GM10847 (cell line): ENCODE data around the gene GRIN3B.

Source experiments
- POLR2A ChIP-seq: IDR thresholded peaks from 2 replicates; pipeline ENCODE4 v1.6.1; 2011; ENCODE audit not compliant: insufficient read length; ENCODE audit errors: extremely low read depth

GRIN3B gene

DNA sequence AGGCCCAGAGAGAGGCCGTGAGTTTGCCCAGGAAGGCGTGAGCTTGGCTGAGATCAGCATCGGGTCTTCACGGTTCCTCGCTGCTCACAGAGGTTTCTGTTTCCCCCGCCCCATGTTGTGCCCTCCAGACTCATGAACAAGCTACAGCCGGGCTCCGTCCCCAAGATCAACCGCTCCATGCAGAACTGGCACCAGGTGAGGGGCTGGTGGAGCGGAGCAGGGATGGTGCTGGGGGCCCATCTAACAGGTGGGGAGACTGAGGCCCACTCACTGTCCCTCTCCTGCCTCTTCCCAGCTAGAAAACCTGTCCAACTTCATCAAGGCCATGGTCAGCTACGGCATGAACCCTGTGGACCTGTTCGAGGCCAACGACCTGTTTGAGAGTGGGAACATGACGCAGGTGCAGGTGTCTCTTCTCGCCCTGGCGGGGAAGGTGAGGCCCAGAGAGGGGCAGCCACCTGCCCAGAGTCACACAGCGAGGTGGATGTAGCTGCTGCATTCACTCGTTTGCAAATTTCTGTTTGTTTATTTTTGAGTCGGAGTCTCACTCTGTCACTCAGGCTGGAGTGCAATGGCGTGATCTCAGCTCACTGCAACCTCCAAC is 32.1 kb downstream of the GRIN3B start:
- TF ChIP-seq POLR2A: no peak

DNA sequence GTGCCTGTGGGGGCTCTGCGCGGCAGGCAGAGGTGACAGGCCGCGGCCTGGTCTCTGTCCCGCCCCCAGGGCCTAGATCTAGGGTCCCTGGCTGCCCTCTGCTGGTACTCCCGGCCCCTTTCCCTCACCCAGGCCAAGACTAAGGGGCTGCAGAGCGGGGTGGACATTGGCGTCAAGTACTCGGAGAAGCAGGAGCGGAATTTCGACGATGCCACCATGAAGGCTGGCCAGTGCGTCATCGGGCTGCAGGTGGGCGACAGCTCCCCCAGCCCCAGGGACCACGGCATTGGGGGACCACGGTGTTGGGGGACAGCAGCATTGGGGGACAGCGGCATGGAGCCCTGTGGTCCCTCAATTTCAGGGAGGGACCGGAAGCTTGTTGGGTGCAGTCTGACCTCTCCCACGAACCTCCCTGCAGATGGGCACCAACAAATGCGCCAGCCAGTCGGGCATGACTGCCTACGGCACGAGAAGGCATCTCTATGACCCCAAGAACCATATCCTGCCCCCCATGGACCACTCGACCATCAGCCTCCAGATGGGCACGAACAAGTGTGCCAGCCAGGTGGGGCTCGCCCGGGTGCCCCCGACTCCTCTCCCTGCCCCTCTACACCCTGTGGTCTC is 35.9 kb downstream of the GRIN3B start:
- no peak for TF ChIP-seq POLR2A

DNA sequence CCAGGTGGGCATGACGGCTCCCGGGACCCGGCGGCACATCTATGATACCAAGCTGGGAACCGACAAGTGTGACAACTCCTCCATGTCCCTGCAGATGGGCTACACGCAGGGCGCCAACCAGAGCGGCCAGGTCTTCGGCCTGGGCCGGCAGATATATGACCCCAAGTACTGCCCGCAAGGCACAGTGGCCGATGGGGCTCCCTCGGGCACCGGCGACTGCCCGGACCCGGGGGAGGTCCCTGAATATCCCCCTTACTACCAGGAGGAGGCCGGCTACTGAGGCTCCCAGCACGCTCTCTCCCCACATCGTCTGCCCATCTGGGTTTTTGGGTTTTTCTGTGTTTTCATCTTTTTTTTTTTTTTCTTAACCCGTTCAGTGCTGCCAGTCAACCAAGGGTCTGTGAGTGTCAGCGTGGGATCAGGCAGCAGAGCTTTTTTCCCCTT is 37.4 kb downstream of the GRIN3B start:
- no peak for TF ChIP-seq POLR2A

DNA sequence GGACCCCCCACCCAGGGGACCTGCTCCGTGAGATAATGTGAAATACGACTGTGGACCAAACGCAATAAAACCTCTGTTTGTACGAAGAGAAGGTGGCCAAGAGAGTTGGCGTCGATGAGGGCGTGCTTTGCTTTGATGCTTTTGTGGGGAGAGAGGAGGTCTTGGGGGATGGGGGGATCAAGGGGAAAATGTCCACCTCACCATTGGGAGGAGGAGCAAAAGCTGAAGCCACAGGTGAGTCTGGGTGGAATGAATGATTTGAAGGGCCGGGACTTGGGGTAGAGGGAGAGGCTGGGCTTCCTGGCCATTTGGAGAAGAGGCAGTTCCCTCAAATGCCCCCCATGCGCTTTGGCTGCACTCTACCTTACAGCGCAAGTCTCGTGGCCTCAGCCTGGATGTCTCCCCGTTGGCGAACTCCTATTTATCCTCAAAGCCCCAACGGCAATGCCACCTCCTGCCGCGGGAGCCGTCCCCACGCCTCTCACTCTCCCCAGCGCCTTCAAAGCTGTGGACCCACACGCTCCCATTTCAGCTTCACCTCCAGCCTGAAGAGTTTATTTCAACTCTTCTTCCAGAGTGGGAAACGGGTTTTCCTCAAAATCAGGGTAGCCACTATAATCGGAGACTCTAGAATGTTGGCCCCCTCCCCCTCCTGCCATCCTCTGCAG is 38.9 kb downstream of the GRIN3B start:
- TF ChIP-seq POLR2A: no peak

DNA sequence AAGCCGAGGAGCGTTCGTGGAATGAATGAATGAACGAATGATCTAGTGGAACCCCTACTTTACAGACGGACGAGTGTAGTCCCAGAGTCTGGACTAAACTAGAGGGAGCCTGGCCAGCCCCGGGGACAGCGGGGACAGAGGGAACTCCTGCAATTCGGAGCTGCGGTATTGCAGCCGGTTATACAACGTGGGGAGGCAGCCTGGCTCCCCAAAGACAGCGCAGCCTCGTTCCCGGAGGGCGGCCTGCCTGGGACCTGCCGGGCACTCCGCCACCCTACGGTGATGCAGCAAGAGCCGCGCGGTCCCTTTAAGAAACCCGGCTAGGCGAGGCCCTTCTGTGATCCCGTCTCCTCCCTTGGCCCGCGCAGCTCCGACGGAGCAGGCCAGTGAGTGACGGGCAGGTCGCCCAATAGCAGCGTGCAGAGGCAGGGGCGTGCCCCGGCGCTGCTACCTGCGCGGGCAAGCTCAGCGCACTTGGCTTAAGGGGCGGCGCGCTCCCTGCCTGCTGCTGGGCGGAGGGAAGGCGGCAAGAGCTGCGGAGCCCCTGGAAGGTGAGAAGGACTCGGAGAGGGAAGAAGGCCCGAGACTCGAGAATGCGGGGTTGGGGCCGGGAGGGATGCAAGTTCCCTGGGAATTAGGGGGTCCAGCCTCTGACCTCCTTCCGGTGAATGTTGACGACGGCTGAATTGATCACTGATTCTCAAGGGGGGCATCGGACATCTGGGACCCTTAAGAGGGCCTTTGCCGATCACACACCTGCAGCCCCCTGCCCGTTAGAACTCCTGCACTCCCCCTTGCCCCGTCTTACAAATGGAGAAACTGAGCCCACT is 39.6 kb downstream of the GRIN3B start, which contains the start of gene ABCA7:
Gene ABCA7, plus strand, starts transcription at position 462 of the 830 bp plus-strand sequence. CDS start 1,255 bp downstream, outside the sequence.
- TF ChIP-seq POLR2A: no peak

DNA sequence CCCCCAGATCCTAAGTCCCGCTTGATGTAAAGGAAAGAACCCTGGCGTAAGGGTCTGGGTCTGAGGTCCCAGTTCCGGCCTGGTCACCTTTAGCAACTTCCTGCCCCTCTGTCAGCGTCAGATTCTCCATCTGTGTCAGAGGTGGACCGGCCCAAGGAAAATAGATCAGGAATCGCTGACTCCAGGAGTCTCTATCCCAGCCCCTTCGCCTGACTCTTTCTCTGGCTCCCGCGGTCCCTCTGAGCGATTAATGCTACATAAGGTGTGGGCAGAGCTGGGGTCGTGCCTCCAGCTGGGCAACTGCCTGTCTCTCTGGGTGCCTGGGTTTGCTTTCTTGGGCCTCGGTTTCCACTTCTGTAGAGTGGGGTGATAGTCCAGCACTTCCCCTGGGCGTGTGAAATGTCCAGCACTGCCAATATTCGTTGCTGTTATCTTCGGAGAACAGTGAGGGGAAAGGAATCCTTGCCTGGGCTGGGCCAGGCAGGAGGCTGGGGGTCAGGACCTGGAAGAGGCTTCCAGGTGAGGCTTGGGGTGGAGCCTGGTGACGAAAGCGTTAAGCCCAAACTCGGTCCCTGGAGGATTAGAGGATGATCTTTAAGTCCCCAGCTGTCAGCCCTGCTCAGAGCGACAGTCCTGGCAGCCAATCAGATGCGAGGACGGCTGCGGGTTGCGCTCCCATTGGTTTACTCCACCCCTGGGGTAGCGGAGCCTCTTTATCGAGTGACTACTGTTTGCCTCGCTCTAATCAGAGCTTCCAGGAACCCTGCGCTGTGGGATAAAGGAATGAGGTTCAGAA is 40.5 kb downstream of the GRIN3B start:
- TF ChIP-seq POLR2A: no peak

DNA sequence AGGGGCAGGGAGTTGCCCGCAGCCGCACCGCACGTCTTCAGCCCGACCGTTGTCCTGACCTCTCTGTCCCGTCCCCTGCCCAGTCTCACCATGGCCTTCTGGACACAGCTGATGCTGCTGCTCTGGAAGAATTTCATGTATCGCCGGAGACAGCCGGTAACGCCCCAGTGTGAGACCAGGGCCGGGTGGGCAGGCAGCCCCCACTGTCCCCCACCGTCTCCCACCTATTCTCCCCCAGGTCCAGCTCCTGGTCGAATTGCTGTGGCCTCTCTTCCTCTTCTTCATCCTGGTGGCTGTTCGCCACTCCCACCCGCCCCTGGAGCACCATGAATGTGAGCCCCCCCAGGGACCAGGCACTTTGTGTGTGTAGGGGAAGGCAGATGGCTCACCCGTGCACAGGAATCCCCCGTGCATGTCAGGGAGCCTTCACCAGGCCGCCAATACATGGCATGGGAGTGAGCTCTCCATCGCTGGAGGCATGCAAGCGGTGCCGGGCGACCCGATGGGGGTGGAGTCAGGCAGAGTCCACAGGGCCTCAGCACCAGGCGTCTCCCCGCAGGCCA is 41.1 kb downstream of the GRIN3B start:
- TF ChIP-seq POLR2A: no peak

DNA sequence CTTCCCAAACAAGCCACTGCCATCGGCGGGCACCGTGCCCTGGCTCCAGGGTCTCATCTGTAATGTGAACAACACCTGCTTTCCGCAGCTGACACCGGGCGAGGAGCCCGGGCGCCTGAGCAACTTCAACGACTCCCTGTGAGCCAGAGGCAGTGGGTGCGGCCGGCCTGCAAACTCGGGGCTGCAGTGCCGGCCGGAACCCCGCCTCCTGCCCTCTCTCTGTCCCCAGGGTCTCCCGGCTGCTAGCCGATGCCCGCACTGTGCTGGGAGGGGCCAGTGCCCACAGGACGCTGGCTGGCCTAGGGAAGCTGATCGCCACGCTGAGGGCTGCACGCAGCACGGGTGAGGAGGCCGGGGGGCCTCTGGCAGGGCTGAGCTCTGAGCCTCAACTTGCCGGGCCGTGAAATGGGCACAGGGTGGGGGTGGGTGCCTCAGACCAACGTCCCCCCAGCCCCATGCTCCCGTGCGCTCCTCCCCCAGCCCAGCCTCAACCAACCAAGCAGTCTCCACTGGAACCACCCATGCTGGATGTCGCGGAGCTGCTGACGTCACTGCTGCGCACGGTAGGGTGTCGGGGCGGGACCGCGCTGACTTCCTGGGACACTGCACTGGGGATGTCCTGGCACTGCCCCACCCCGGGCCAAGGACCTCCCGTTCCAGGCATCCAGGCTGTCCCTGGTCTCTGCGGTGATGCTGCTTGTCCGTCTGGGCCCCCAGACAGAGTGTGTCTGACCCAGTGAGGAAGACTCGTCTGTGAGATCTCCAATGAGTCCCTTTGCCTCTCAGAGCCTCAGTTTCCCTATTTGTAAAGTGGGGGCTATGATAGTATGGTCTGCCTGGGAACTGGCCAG is 41.8 kb downstream of the GRIN3B start:
- no peak for TF ChIP-seq POLR2A

DNA sequence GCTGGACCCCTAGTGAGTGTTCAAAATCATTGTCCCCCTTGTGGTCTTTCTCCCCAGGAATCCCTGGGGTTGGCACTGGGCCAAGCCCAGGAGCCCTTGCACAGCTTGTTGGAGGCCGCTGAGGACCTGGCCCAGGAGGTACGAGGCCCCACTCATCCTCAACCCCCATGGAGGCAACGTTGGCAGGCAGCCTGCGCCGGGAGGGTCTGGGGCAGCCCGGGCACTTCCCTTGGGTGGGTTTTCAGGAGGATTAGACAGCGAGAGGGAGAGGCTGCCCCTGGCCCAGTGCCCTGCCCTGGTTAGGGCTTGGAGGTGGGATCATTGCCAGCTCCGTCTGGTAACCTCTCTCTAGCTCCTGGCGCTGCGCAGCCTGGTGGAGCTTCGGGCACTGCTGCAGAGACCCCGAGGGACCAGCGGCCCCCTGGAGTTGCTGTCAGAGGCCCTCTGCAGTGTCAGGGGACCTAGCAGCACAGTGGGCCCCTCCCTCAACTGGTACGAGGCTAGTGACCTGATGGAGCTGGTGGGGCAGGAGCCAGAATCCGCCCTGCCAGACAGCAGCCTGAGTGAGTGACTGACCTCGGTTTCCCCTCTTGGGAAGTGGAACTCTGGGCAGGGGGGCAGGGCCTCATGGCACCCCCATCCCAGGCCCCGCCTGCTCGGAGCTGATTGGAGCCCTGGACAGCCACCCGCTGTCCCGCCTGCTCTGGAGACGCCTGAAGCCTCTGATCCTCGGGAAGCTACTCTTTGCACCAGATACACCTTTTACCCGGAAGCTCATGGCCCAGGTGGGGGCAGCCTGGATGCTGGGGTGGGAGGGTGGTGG is 42.7 kb downstream of the GRIN3B start:
- TF ChIP-seq POLR2A: no peak

DNA sequence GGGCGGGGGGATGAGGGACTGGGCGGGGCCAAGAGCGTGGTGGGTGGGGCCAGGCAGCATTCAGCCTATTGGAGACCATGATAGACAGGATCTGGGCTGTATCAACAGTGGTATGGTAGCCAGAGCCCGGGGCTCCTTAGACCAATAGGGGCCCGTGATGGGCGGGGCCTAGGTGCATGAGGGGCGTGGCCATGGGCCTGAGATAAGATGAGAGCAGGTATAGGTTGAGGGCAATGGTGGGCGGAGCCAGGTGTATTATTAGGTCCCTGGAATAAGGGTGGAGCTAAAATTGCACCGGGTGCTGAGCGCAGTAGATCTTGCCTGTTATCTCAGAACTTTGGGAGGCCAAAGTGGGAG is 45.0 kb downstream of the GRIN3B start:
- TF ChIP-seq POLR2A: no peak

DNA sequence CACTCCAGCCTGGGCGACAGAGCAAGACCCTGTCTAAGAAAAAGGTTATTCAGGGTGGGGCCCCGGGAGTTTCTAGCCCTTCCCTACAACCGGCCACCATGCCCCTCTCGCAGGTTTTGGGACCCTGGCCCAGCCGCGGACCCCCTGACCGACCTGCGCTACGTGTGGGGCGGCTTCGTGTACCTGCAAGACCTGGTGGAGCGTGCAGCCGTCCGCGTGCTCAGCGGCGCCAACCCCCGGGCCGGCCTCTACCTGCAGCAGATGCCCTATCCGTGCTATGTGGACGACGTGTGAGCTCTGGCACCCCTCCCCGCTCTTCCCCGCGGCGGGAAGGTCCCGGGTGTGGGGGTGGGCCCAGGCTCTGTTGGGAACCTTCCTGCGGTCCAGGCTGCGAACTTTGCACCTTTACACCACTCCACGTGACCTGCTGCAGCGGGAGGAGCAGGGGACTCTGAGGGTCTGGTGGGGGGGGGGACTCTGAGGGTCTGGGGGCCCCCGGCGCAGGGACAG is 46.0 kb downstream of the GRIN3B start:
- no peak for TF ChIP-seq POLR2A

DNA sequence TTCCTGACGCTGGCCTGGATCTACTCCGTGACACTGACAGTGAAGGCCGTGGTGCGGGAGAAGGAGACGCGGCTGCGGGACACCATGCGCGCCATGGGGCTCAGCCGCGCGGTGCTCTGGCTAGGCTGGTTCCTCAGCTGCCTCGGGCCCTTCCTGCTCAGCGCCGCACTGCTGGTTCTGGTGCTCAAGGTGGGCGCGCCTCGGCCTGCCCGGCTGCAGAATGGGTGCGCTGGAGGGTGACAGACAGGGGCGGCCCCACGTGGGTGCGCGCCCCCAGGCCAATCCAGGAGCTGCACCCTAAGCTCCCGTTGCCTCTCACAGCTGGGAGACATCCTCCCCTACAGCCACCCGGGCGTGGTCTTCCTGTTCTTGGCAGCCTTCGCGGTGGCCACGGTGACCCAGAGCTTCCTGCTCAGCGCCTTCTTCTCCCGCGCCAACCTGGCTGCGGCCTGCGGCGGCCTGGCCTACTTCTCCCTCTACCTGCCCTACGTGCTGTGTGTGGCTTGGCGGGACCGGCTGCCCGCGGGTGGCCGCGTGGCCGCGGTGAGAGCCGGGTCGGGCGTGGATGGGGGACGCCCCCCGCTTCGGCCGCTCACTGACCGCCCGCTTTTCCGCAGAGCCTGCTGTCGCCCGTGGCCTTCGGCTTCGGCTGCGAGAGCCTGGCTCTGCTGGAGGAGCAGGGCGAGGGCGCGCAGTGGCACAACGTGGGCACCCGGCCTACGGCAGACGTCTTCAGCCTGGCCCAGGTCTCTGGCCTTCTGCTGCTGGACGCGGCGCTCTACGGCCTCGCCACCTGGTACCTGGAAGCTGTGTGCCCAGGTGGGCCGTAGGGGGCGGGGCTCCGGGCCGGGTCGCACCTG is 46.8 kb downstream of the GRIN3B start:
- TF ChIP-seq POLR2A: no peak
